Liver (tissue), 3 donors: ENCODE measurements around the gene FUCA1.
"Not testable (repeated sequence)": the region's sequence is repeated elsewhere in the genome, so short reads cannot be mapped to it uniquely, and the experiment has no call there.

Experiments
- CTCF ChIP-seq: fragments of 150-350 bp; IDR thresholded peaks from 2 replicates; pipeline ENCODE4 v1.5.1; 2017; ENCODE audit warnings: improper control_type of control experiment, low read depth, low read length; ENCODE audit not compliant: missing input control
- FOXA1 ChIP-seq: IDR thresholded peaks from 2 replicates; pipeline ENCODE4 v1.6.1; 2016; ENCODE audit warnings: antibody characterized with exemption
- MAX ChIP-seq: IDR thresholded peaks from 2 replicates; pipeline ENCODE4 v1.6.1; 2016; ENCODE audit warnings: antibody characterized with exemption
- RXRA ChIP-seq, 2 donors: IDR thresholded peaks; 2 replicates each; pipeline ENCODE4 v1.6.1; 2017 to 2018; ENCODE audit warnings: antibody characterized with exemption in 2 of 2, mild to moderate bottlenecking in 1 of 2
- TAF1 ChIP-seq: conservative IDR thresholded peaks from 2 replicates; pipeline ENCODE4 v1.6.1; 2016; ENCODE audit warnings: antibody characterized with exemption, mild to moderate bottlenecking
- YY1 ChIP-seq: IDR thresholded peaks from 2 replicates; pipeline ENCODE4 v1.6.1; 2016; ENCODE audit warnings: antibody characterized with exemption, mild to moderate bottlenecking
- TF ChIP-seq, protein P1 (sequence below): IDR thresholded peaks from 2 replicates; pipeline ENCODE4 v1.6.1; 2016; ENCODE audit warnings: antibody characterized with exemption
- donor health status: healthy.
- donor health status: healthy.

- TF ChIP-seq CTCF; MAX; RXRA (IDR thresholded peaks at IDR 0.05); YY1; FOXA1; TAF1: not testable (repeated sequence)
- TF ChIP-seq, protein P1, sequence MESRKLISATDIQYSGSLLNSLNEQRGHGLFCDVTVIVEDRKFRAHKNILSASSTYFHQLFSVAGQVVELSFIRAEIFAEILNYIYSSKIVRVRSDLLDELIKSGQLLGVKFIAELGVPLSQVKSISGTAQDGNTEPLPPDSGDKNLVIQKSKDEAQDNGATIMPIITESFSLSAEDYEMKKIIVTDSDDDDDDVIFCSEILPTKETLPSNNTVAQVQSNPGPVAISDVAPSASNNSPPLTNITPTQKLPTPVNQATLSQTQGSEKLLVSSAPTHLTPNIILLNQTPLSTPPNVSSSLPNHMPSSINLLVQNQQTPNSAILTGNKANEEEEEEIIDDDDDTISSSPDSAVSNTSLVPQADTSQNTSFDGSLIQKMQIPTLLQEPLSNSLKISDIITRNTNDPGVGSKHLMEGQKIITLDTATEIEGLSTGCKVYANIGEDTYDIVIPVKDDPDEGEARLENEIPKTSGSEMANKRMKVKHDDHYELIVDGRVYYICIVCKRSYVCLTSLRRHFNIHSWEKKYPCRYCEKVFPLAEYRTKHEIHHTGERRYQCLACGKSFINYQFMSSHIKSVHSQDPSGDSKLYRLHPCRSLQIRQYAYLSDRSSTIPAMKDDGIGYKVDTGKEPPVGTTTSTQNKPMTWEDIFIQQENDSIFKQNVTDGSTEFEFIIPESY = not testable (repeated sequence)
Measured at GRCh38 chr1:23847482-23848095, 20.5 kb downstream of the FUCA1 start.
